IPS DF 6.9 (cell line): Measurements from ENCODE around the gene UGT3A2.
"Not testable (repeated sequence)": the region's sequence is repeated elsewhere in the genome, so short reads cannot be mapped to it uniquely, and the experiment has no call there.

ENCODE experiments used
- DNase-seq: peaks from one replicate; pipeline ENCODE4 v3.0.0-alpha.2; 2013; ENCODE audit warnings: low read depth, low spot score
- H3K27ac ChIP-seq: one replicate; pipeline ENCODE4 v1.5.1; 2013; ENCODE audit warnings: low read length, control low read depth
- H3K27me3 ChIP-seq: 2 replicates; pipeline ENCODE4 v1.6.1; 2013; ENCODE audit warnings: mild to moderate bottlenecking, low read length; ENCODE audit not compliant: control insufficient read depth, insufficient read depth
- H3K36me3 ChIP-seq: 2 replicates; pipeline ENCODE4 v1.6.1; 2013; ENCODE audit warnings: low read length; ENCODE audit not compliant: control insufficient read depth, insufficient read depth
- H3K4me1 ChIP-seq: 2 replicates; pipeline ENCODE4 v1.6.1; 2013; ENCODE audit warnings: low read length; ENCODE audit not compliant: control insufficient read depth, insufficient read depth
- H3K4me3 ChIP-seq: 2 replicates; pipeline ENCODE4 v1.5.1; 2013; ENCODE audit warnings: mild to moderate bottlenecking, low read length
- H3K9me3 ChIP-seq: 2 replicates; pipeline ENCODE4 v1.6.1; 2013; ENCODE audit warnings: low read length, inconsistent platforms; ENCODE audit not compliant: control insufficient read depth, insufficient read depth
- WGBS: extraction: QIAGEN DNeasy Blood & Tissue Kit; methylation state at CpG from one replicate; pipeline ENCODE4 v1.1.7; 2013; ENCODE audit warnings: mixed read lengths, missing lambda C conversion rate; ENCODE audit not compliant: insufficient read length, insufficient coverage; 5-methylcytosine and 5-hydroxymethylcytosine counted together

The UGT3A2 gene

DNA sequence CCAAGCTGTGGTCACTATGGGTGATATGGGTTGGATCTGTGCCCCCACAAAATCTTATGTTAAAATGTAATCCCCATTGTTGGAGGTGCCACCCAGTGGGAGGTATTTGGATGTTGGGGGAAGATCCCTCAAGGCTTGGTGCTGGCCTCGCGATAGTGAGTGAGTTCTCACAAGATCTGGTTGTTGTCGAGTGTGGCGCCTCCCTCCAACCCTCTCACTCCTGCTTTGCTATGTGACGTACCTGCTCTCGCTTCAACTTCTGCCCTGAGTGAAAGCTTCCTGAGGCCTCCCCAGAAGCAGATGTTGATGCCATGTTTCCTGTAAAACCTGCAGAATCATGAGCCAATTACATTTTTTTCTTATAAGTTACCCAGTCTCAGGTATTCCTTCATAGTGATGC is 35.5 kb downstream of the UGT3A2 start:
- Histone ChIP-seq H3K27me3 (no peaks in the 10 kb centered on the region), H3K36me3 (no peaks in the 10 kb centered on the region), H3K27ac (no peak overlapping the region), H3K4me3 (no peak overlapping the region), H3K4me1 (no peaks in the 10 kb centered on the region), H3K9me3 (peaks cover 2% of the 10 kb centered on the region)
- DNase-seq: no peak
- WGBS: no CpG with 5 or more reads among the region's 6 CpGs

DNA sequence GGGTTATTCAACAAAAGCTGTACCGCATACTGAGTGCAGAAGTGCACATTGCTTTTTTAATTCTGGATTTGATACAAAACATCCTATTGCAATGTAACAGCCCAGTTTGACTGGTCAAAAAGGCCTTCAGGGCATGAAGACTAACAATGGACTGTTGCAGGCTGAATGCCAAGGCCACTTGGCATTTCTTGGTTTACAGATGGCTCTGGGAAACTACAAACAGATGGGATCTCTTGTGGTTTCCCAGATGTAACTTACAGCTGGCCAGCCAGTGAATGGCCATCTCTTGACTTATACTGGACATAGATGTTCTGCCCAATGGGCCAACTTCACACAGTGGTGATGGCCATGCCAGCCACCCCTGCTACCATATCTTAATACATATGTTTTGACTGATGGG is 36.8 kb downstream of the UGT3A2 start:
- H3K27ac ChIP-seq: no peak overlapping the region
- peaks cover 2% of the 10 kb centered on the region for H3K9me3 ChIP-seq
- DNase-seq: no peak
- WGBS: no CpG with 5 or more reads among the region's 1 CpG
- no peak overlapping the region for H3K4me3 ChIP-seq
- H3K27me3 ChIP-seq: no peaks in the 10 kb centered on the region
- H3K4me1 ChIP-seq: no peaks in the 10 kb centered on the region
- H3K36me3 ChIP-seq: no peaks in the 10 kb centered on the region

DNA sequence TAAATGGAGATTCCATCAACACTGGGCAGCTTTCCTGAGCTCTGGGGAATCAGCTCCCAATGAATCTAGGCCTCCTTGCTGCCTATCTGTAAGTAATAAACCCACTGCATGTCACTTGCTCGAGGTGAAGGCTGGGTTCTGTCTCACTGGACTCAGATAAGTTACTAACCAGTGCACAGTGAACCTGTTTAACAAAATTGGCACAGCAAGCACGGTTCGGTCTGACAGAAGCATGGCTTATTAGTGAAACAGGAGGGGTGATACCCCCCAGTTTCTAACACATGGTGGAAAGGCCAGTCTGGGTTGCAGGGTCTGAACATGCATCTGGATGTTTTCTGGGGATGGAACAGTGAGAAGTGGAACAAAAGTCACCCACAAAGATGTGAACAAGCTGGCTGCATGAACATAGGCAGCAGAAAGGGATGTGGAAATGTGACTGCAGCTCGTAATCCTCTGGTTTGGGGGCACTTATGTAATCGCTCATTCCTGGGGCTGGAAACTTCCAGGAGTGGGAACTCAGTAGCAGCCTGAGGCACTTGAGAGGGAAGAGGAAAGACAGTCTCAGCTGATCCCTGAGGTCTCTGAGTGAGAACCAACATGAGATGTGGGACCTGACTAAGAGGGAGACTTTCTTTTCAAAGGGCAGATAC is 37.7 kb downstream of the UGT3A2 start:
- no peak for DNase-seq
- peaks cover 2% of the 10 kb centered on the region for H3K9me3 ChIP-seq
- WGBS: no CpG with 5 or more reads among the region's 5 CpGs
- no peaks in the 10 kb centered on the region for H3K36me3 ChIP-seq
- no peaks in the 10 kb centered on the region for H3K27me3 ChIP-seq
- no peak overlapping the region for H3K4me3 ChIP-seq
- no peaks in the 10 kb centered on the region for H3K4me1 ChIP-seq
- H3K27ac ChIP-seq: no peak overlapping the region

DNA sequence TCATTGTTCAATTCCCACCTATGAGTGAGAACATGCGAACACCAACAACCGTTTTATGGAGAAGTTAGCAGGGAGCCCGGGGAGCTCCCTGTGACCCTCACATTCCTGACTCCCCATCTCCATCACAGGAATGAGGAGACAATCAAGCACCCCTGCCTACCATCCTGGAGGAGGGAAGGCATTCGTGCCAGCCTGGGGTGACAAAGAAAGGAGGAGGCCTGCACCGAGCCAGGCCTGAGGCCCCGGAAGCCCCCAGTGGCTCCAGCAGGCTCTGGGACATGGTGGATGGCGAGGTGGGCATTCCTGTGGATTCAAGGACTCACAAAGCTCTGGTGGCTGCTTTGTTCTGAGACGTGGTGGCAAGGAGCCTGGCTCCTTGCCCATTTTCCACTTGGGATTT is 39.0 kb downstream of the UGT3A2 start:
- DNase-seq: no peak
- no peaks in the 10 kb centered on the region for H3K36me3 ChIP-seq
- peaks cover 2% of the 10 kb centered on the region for H3K9me3 ChIP-seq
- H3K27ac ChIP-seq: no peak overlapping the region
- WGBS: no CpG with 5 or more reads among the region's 8 CpGs
- H3K4me1 ChIP-seq: no peaks in the 10 kb centered on the region
- H3K4me3 ChIP-seq: no peak overlapping the region
- H3K27me3 ChIP-seq: no peaks in the 10 kb centered on the region

DNA sequence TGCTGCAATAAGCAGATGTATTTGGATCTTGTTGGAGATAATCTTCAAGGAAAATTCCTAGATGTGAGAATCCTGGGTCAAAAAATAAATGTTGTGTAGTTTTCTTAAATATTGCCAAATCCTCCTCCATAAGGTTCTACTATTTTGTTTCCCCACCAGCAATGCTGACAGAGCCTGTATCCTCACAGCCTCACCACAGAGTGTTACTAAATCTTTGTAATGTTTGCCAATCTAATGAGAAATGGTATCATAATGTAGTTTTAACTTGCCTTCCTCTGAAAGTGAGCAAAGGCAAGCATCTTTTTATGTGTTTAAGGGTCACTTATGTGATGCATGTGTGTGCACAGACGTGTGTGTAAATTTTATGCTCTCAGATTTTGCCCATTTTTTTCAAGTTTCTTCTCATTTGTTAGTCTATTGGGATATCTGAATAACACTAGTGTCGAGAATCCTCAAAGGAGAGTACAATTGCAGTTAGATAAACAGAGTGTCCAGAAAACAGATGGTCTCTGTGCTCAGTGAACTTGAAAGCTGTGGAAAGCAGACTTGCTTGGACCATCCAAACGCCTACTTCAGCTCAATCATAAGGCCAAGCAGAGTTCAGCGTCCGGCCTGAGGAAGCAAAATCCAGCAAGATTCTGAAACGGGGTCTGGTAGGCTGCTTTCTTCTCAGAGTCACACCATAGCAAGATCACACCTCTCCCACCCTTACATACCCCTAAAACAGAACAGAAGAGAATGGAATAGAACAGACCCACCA is 39.8 kb downstream of the UGT3A2 start:
- peaks cover 2% of the 10 kb centered on the region for H3K9me3 ChIP-seq
- DNase-seq: no peak
- H3K36me3 ChIP-seq: no peaks in the 10 kb centered on the region
- WGBS: no CpG with 5 or more reads among the region's 6 CpGs
- no peak overlapping the region for H3K4me3 ChIP-seq
- H3K27me3 ChIP-seq: no peaks in the 10 kb centered on the region
- H3K27ac ChIP-seq: no peak overlapping the region
- no peaks in the 10 kb centered on the region for H3K4me1 ChIP-seq

DNA sequence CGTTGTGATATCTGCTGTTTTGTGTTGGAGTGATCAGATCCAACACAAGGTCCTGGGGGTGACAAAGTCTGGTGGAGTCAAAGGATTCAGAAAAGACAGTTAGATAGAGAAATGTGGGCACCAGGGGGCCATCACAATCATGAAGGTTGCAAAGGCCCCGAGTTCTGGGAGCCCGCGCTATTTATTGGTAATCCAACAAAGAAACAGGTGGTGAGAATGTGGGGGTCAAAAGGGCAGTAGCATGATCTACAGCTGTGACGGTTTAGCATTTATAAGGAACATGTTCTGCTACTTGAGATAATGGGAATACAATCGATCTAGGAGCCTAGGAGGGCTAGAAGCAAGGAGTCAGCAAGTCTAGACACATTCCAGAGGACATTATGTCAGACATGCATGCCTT is 44.4 kb downstream of the UGT3A2 start:
- H3K4me1 ChIP-seq, H3K27ac ChIP-seq, H3K4me3 ChIP-seq, H3K27me3 ChIP-seq, DNase-seq, H3K36me3 ChIP-seq, H3K9me3 ChIP-seq: not testable (repeated sequence)
- WGBS: no CpG with 5 or more reads among the region's 6 CpGs

DNA sequence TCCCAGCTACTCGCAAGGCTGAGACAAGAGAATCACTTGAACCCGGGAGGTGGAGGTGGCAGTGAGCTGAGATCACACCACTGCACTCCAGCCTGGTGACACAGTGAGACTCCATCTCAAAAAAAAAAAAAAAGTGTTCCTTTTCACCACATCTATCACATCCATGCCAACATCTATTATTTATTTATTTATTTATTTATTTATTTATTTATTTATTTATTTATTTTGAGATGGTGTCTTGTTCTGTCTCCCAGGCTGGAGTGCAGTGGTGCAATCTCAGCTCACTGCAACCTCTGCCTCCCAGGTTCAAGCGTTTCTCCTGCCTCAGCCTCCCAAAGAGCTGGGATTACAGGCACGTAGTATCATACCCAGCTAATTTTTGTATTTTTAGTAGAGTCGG is 47.1 kb downstream of the UGT3A2 start:
- not testable (repeated sequence) for H3K4me3 ChIP-seq, H3K27me3 ChIP-seq, H3K4me1 ChIP-seq, H3K27ac ChIP-seq, DNase-seq, H3K36me3 ChIP-seq, H3K9me3 ChIP-seq
- no CpG with 5 or more reads among the region's 5 CpGs for WGBS

DNA sequence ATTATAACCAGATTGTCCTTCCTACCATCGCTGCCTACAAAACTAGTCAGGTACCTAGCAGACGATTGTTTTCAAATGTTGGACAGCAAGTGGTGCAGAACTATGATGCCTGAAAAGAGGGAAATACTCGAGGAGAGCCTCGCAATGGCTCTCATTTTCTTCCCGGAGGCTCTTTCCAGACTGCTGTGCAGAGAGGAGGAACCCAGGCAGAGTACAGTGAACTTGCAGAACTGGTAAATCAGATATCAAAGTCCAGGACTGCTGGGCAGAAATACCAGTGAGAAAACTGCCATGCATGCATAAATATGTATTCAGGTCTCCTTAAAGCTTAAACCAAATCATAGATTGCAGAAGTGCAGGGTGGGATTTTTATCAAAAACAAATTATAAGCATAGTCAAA is 49.1 kb downstream of the UGT3A2 start:
- DNase-seq: no peak
- WGBS: no CpG with 5 or more reads among the region's 5 CpGs
- H3K4me1 ChIP-seq: no peaks in the 10 kb centered on the region
- H3K27me3 ChIP-seq: no peaks in the 10 kb centered on the region
- H3K36me3 ChIP-seq: no peaks in the 10 kb centered on the region
- no peaks in the 10 kb centered on the region; the same call in 1 of the 2 replicates for H3K9me3 ChIP-seq
- H3K27ac ChIP-seq: no peak overlapping the region
- H3K4me3 ChIP-seq: no peak overlapping the region

DNA sequence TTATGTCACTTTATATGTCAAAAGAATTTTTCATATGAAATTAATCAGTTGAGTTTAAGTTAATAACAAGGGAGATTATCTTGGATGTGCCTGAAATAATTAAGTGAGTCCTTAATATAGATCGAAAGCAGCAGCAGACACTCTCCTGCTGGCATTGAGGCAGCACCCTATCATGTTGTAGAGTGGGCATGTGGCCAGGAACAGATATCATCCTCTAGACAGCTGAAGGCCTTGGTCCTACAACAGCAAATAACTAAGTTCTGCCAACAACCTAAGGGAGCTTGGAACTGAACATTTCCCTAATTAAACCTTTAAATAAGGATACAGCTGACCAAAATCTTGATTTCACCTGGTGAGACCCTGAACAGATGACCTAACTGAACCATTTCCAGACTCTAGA is 49.7 kb downstream of the UGT3A2 start:
- Histone ChIP-seq H3K4me1 (no peaks in the 10 kb centered on the region), H3K9me3 (no peaks in the 10 kb centered on the region; the same call in 1 of the 2 replicates), H3K4me3 (no peak overlapping the region), H3K27me3 (no peaks in the 10 kb centered on the region), H3K36me3 (no peaks in the 10 kb centered on the region), H3K27ac (no peak overlapping the region)
- no CpG with 5 or more reads among the region's 1 CpG for WGBS
- no peak for DNase-seq

DNA sequence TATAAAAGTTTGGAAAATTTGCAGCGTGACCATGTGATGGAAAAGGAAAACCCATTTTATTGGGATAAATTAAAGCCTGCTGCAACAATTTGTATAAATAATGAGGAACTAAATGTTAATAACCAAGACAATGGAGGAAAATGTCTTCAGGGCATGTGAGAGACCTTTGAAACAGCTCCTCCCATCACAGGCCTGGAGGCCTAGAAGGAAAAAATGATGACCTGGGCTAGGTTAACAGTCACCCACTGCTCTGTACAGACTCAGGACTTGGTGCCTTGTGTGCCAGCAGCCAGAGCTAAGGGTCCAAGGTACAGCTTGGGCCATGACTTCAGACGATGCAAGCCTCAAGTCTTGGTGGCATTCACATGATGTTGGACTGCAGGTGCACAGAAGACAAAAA is 53.5 kb downstream of the UGT3A2 start:
- no CpG with 5 or more reads among the region's 2 CpGs for WGBS
- DNase-seq: no peak
- peaks cover 4% of the 10 kb centered on the region; the same call in 1 of the 2 replicates for H3K9me3 ChIP-seq

DNA sequence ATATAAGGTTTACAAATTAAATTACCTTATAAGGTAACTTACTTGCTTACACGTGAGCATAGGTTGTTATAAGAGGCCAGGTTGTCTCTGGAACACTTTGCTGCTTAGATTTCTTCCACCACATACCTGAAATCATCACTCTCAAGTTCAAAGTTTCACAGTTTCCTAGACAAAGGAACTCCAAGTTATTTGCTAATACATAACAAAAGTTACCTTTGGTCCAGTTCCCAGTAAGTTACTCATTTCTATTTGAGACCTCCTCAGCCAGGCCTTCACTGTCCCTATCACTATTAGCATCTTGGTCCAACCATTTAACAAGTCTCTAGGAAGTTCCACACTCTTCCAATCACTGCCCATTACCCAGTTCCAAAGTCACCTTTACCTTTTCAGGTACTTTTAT is 57.0 kb downstream of the UGT3A2 start:
- no peak overlapping the region for H3K27ac ChIP-seq
- H3K4me1 ChIP-seq: no peaks in the 10 kb centered on the region
- H3K4me3 ChIP-seq: no peak overlapping the region
- no peaks in the 10 kb centered on the region for H3K36me3 ChIP-seq
- H3K27me3 ChIP-seq: no peaks in the 10 kb centered on the region
- no peak for DNase-seq
- H3K9me3 ChIP-seq: peaks cover 4% of the 10 kb centered on the region; the same call in 1 of the 2 replicates
- WGBS: no CpG with 5 or more reads among the region's 1 CpG

More for the DNA sequence above, 53.5 kb downstream of the UGT3A2 start:
- Histone ChIP-seq H3K4me1 (no peaks in the 10 kb centered on the region), H3K36me3 (no peaks in the 10 kb centered on the region), H3K27me3 (no peaks in the 10 kb centered on the region), H3K4me3 (no peak overlapping the region), H3K27ac (no peak overlapping the region)
